ENCODE results near the gene ADCYAP1.
"Not testable (repeated sequence)": the region's sequence is repeated elsewhere in the genome, so short reads cannot be mapped to it uniquely, and the experiment has no call there.

The ADCYAP1 gene

DNA sequence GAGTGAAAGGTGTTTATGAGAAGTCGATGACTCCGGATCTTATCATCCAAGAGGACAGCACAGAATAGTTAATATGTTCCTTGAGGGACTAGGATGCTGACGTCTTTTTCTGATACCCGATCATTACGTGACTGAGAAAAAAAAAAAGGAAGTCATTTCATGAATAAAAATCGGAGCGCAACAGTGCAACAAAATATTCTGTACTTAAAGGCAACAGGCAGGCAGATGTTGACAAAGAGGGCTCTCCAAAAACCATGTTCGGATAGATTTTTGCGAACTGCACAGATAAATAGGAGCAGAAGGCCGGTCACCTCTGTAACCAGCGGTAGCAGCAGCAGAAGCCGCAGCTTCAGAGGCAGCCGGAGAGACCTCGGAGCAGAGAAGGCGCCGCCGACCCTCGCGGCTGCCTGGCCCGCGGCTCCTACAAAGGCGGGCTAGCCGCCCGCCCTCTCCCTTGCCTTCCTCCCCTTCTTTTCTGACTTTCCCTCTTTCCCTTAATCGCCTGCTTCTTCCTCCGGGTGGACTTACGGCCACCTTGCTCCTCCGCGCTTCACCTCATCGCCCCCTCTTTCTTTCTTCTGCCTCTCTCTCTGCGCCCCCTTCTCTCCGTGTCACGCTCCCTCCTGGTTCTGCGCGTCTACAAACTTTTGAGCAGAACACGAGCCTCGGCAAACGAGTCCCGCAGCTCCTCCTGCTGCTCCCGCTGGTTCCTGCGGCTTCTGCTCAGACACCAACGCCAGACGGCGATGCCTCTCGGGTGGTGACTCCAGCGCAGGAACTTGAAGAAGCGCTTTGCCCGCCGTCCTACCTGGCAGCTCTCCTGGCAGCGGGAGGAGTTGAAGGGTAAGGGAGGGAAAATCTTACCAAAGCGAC, at the start of gene ADCYAP1:
Gene ADCYAP1 (plus strand): TSS at position 654 of the 873 bp plus-strand sequence. CDS start 516 bp downstream, outside the sequence.
- no peak within 1 kb of the TSS for H3K4me3 ChIP-seq (ENCODE audit: low read length)
- H3K9ac ChIP-seq (ENCODE audit: low read length) = no peak within 1 kb of the TSS
- no peak within 1 kb of the TSS for H3K27ac ChIP-seq (ENCODE audit: low read depth, low read length)
- H3K27me3 ChIP-seq (ENCODE audit: control insufficient read depth, insufficient read depth, low read length) = peaks cover 32% of the 10 kb centered on the region
- H3K36me3 ChIP-seq (ENCODE audit: control insufficient read depth, insufficient read depth, low read length) = no peaks in the 10 kb centered on the region
- no peaks in the 10 kb centered on the region for H3K4me1 ChIP-seq (ENCODE audit: control insufficient read depth, insufficient read depth, low read length)

GRCh38 chr18:857986-858385, 46.7 kb upstream of the ADCYAP1 start:
- Histone ChIP-seq H3K27ac (ENCODE audit: low read depth, low read length) (no peak overlapping the region), H3K9ac (ENCODE audit: low read length) (no peak overlapping the region), H3K4me1 (ENCODE audit: control insufficient read depth, insufficient read depth, low read length) (no peaks in the 10 kb centered on the region), H3K27me3 (ENCODE audit: control insufficient read depth, insufficient read depth, low read length) (no peaks in the 10 kb centered on the region), H3K36me3 (ENCODE audit: control insufficient read depth, insufficient read depth, low read length) (no peaks in the 10 kb centered on the region), H3K4me3 (ENCODE audit: low read length) (no peak overlapping the region)

- Histone ChIP-seq H3K27ac (ENCODE audit: low read depth, low read length) (no peak overlapping the region), H3K27me3 (ENCODE audit: control insufficient read depth, insufficient read depth, low read length) (no peaks in the 10 kb centered on the region), H3K9ac (ENCODE audit: low read length) (no peak overlapping the region), H3K36me3 (ENCODE audit: control insufficient read depth, insufficient read depth, low read length) (no peaks in the 10 kb centered on the region), H3K4me3 (ENCODE audit: low read length) (no peak overlapping the region), H3K4me1 (ENCODE audit: control insufficient read depth, insufficient read depth, low read length) (no peaks in the 10 kb centered on the region)
These were observed 39.8 kb upstream of the ADCYAP1 start for GRCh38 chr18:864872-865273.

DNA sequence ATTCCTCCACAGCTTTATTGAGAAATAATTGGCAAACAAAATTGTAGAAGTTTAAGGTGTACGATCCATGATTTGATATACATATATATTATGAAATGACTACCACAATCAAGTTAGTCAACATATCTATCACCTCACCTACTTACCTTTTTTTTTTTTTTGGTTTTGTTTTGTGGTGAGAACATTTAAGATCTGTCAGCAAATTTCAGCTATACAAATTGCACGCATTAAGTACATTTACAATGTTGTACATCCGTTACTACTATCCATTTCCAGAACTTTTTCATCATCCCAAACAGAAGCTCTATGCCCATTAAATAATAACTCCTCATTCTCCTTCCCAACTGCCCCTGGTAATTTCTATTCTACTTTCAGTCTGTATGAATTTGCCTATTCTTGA, 37.4 kb upstream of the ADCYAP1 start:
- no peak overlapping the region for H3K27ac ChIP-seq (ENCODE audit: low read depth, low read length)
- no peak overlapping the region for H3K9ac ChIP-seq (ENCODE audit: low read length)

DNA sequence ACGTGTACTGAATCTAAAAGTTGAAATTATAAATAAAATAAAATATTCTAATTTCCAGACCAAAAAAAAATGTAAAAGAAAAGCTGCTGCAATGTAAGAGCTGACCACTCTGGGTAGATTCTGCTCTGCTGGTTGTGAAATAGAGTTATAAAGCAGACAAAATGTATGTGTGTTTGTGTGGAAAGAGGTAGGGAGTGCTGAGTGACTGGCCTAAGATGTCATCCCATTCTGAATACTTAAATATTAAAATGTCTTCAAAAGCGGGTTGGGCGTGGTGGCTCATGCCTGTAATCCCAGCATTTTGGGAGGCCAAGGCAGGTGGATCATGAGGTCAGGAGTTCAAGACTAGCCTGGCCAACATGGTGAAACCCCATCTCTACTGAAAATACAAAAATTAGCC, 31.2 kb upstream of the ADCYAP1 start:
- not testable (repeated sequence) for H3K27me3 ChIP-seq (ENCODE audit: control insufficient read depth, insufficient read depth, low read length); H3K4me3 ChIP-seq (ENCODE audit: low read length); H3K9ac ChIP-seq (ENCODE audit: low read length); H3K4me1 ChIP-seq (ENCODE audit: control insufficient read depth, insufficient read depth, low read length); H3K36me3 ChIP-seq (ENCODE audit: control insufficient read depth, insufficient read depth, low read length); H3K27ac ChIP-seq (ENCODE audit: low read depth, low read length)

More for the DNA sequence above, 37.4 kb upstream of the ADCYAP1 start:
- Histone ChIP-seq H3K4me1 (ENCODE audit: control insufficient read depth, insufficient read depth, low read length) (no peaks in the 10 kb centered on the region), H3K27me3 (ENCODE audit: control insufficient read depth, insufficient read depth, low read length) (no peaks in the 10 kb centered on the region), H3K4me3 (ENCODE audit: low read length) (no peak overlapping the region), H3K36me3 (ENCODE audit: control insufficient read depth, insufficient read depth, low read length) (no peaks in the 10 kb centered on the region)

GRCh38 chr18:875912-876311, 28.8 kb upstream of the ADCYAP1 start:
- Histone ChIP-seq H3K36me3 (ENCODE audit: control insufficient read depth, insufficient read depth, low read length) (no peaks in the 10 kb centered on the region), H3K9ac (ENCODE audit: low read length) (no peak overlapping the region), H3K27me3 (ENCODE audit: control insufficient read depth, insufficient read depth, low read length) (no peaks in the 10 kb centered on the region), H3K27ac (ENCODE audit: low read depth, low read length) (no peak overlapping the region), H3K4me1 (ENCODE audit: control insufficient read depth, insufficient read depth, low read length) (no peaks in the 10 kb centered on the region), H3K4me3 (ENCODE audit: low read length) (no peak overlapping the region)

DNA sequence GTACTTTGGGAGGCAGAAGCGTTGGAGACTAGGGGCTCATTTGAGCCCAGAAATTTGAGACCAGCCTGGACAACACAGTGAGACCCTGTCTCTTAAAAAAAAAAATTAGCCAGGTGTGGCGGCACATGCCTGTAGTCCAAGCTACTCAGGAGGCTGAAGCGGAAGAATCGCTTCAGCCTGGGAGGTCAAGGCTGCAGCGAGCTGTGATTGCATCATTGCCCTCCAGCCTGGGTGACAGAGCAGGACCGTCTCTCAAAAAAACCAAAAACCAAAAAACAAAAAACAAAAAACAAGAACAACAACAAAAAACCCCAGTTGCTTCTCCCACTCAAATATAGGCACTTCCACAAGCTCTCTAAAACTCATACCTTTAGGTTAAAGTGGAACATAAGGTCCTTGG, 27.4 kb upstream of the ADCYAP1 start:
- H3K4me1 ChIP-seq (ENCODE audit: control insufficient read depth, insufficient read depth, low read length) = no peaks in the 10 kb centered on the region
- no peaks in the 10 kb centered on the region for H3K27me3 ChIP-seq (ENCODE audit: control insufficient read depth, insufficient read depth, low read length)
- no peak overlapping the region for H3K27ac ChIP-seq (ENCODE audit: low read depth, low read length)
- no peak overlapping the region for H3K9ac ChIP-seq (ENCODE audit: low read length)
- H3K36me3 ChIP-seq (ENCODE audit: control insufficient read depth, insufficient read depth, low read length) = no peaks in the 10 kb centered on the region
- H3K4me3 ChIP-seq (ENCODE audit: low read length) = no peak overlapping the region

DNA sequence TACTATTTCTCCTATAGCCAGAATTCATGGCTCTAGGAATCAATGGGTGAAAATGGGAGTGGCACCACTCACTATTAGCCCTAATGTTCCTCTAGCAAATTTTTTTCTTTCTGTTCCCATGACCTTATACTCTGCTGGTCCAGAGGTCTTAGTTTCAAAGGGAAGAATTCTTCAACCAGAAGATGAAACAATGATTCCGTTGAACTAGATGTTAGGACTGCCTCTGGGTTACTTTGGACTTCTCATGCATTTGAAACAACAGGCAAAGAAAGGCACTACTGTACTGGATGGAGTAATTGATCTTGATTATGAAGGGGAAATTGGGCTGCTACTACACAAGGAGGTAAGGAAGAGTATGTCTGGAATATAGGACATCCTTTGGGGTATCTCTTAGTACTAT, 18.6 kb upstream of the ADCYAP1 start:
- Histone ChIP-seq H3K36me3 (ENCODE audit: control insufficient read depth, insufficient read depth, low read length) (no peaks in the 10 kb centered on the region), H3K9ac (ENCODE audit: low read length) (no peak overlapping the region), H3K27me3 (ENCODE audit: control insufficient read depth, insufficient read depth, low read length) (no peaks in the 10 kb centered on the region), H3K4me1 (ENCODE audit: control insufficient read depth, insufficient read depth, low read length) (no peaks in the 10 kb centered on the region), H3K27ac (ENCODE audit: low read depth, low read length) (no peak overlapping the region), H3K4me3 (ENCODE audit: low read length) (no peak overlapping the region)

GRCh38 chr18:887716-888115, 17.0 kb upstream of the ADCYAP1 start:
- Histone ChIP-seq H3K27me3 (ENCODE audit: control insufficient read depth, insufficient read depth, low read length) (no peaks in the 10 kb centered on the region), H3K9ac (ENCODE audit: low read length) (no peak overlapping the region), H3K4me3 (ENCODE audit: low read length) (no peak overlapping the region), H3K4me1 (ENCODE audit: control insufficient read depth, insufficient read depth, low read length) (no peaks in the 10 kb centered on the region), H3K27ac (ENCODE audit: low read depth, low read length) (no peak overlapping the region), H3K36me3 (ENCODE audit: control insufficient read depth, insufficient read depth, low read length) (no peaks in the 10 kb centered on the region)

GRCh38 chr18:892316-892715, 12.4 kb upstream of the ADCYAP1 start:
- Histone ChIP-seq H3K9ac (ENCODE audit: low read length) (no peak overlapping the region), H3K36me3 (ENCODE audit: control insufficient read depth, insufficient read depth, low read length) (no peaks in the 10 kb centered on the region), H3K27ac (ENCODE audit: low read depth, low read length) (no peak overlapping the region), H3K27me3 (ENCODE audit: control insufficient read depth, insufficient read depth, low read length) (no peaks in the 10 kb centered on the region), H3K4me1 (ENCODE audit: control insufficient read depth, insufficient read depth, low read length) (no peaks in the 10 kb centered on the region), H3K4me3 (ENCODE audit: low read length) (no peak overlapping the region)

DNA sequence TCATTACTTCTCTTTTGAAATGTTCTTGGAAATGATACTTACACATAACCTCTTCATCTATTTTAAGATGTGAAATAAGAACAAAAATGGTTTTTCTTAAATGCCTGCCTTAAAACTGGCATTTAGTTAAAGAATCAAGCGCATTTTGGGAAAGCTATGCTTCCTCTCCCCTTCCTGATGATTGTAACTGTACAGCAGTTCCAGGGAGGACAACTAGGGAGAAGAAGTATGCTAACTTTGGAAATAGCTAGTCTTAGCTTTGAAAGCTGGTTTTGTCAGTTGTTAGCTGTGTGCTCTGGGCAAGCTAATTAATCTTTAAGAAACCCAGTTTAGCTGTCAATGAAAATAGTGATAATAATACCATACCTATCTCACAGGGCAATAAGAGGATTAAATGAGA, 8.4 kb upstream of the ADCYAP1 start:
- Histone ChIP-seq H3K4me3 (ENCODE audit: low read length) (no peak overlapping the region), H3K36me3 (ENCODE audit: control insufficient read depth, insufficient read depth, low read length) (no peaks in the 10 kb centered on the region), H3K4me1 (ENCODE audit: control insufficient read depth, insufficient read depth, low read length) (no peaks in the 10 kb centered on the region), H3K9ac (ENCODE audit: low read length) (no peak overlapping the region), H3K27me3 (ENCODE audit: control insufficient read depth, insufficient read depth, low read length) (no peaks in the 10 kb centered on the region), H3K27ac (ENCODE audit: low read depth, low read length) (no peak overlapping the region)

- peaks cover 22% of the 10 kb centered on the region for H3K27me3 ChIP-seq (ENCODE audit: control insufficient read depth, insufficient read depth, low read length)
- H3K4me1 ChIP-seq (ENCODE audit: control insufficient read depth, insufficient read depth, low read length) = no peaks in the 10 kb centered on the region
- no peaks in the 10 kb centered on the region for H3K36me3 ChIP-seq (ENCODE audit: control insufficient read depth, insufficient read depth, low read length)
- H3K27ac ChIP-seq (ENCODE audit: low read depth, low read length) = no peak overlapping the region
- H3K4me3 ChIP-seq (ENCODE audit: low read length) = no peak overlapping the region
- H3K9ac ChIP-seq (ENCODE audit: low read length) = no peak overlapping the region
These were observed 2.9 kb upstream of the ADCYAP1 start for GRCh38 chr18:901761-902160.

DNA sequence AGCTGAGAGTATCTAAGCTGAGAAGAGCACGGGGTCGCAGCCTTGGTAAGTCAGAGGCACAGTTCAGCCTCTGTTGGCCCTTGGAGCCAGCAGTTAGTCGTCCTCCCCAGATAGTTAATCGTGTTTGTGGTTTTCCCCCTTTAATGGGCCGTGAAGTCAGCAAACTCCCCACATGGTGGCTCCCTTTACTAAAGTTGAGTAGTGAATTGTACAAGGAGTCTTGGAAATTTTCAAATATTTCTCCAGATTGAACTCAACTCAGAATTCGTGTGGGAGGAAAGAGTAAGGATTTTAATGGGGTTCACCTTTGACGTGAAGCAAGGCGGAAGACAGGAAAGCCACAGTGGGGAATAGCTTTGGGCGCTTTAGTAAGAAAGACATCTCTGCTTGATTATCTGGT, 2.4 kb upstream of the ADCYAP1 start:
- H3K27ac ChIP-seq (ENCODE audit: low read depth, low read length) = no peak overlapping the region
- no peaks in the 10 kb centered on the region for H3K4me1 ChIP-seq (ENCODE audit: control insufficient read depth, insufficient read depth, low read length)
- no peak overlapping the region for H3K9ac ChIP-seq (ENCODE audit: low read length)
- H3K4me3 ChIP-seq (ENCODE audit: low read length) = no peak overlapping the region
- H3K27me3 ChIP-seq (ENCODE audit: control insufficient read depth, insufficient read depth, low read length) = peaks cover 25% of the 10 kb centered on the region
- H3K36me3 ChIP-seq (ENCODE audit: control insufficient read depth, insufficient read depth, low read length) = no peaks in the 10 kb centered on the region

Measured in rectal smooth muscle tissue (tissue), 1 donor.